Stomach (tissue), 4 donors: Measurements from ENCODE around the gene ACSBG1.

Experiments used
- POLR2A ChIP-seq, 4 donors: fragments of 450-650 bp; IDR thresholded peaks; one replicate each; pipeline ENCODE4 v1.6.1; 2016; ENCODE audit warnings: antibody characterized with exemption in 4 of 4, control low read depth in 2 of 4, mild to moderate bottlenecking in 1 of 4, moderate library complexity in 1 of 4
- POLR2AphosphoS5 ChIP-seq, 3 donors: sonication (generic); formaldehyde crosslinking; IDR thresholded peaks; one replicate each; pipeline ENCODE4 v1.6.1; 2016; ENCODE audit warnings: antibody characterized with exemption in 3 of 3
- TF ChIP-seq, protein P1 (sequence below), 7 experiments: fragments of 450-650 bp in 4 of 7; fragments of 200-600 bp in 3 of 7; sonication (generic) in 3 of 7; IDR thresholded peaks; one replicate each; pipeline ENCODE4 v1.5.1; 2016 to 2019; ENCODE audit warnings: antibody characterized with exemption in 7 of 7, control low read depth in 2 of 7, mild to moderate bottlenecking in 1 of 7

- TF ChIP-seq, protein P1, sequence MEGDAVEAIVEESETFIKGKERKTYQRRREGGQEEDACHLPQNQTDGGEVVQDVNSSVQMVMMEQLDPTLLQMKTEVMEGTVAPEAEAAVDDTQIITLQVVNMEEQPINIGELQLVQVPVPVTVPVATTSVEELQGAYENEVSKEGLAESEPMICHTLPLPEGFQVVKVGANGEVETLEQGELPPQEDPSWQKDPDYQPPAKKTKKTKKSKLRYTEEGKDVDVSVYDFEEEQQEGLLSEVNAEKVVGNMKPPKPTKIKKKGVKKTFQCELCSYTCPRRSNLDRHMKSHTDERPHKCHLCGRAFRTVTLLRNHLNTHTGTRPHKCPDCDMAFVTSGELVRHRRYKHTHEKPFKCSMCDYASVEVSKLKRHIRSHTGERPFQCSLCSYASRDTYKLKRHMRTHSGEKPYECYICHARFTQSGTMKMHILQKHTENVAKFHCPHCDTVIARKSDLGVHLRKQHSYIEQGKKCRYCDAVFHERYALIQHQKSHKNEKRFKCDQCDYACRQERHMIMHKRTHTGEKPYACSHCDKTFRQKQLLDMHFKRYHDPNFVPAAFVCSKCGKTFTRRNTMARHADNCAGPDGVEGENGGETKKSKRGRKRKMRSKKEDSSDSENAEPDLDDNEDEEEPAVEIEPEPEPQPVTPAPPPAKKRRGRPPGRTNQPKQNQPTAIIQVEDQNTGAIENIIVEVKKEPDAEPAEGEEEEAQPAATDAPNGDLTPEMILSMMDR (IDR thresholded peaks at IDR 0.05) = no peak
- no peak for TF ChIP-seq POLR2A (IDR thresholded peaks at IDR 0.05)
- no peak for TF ChIP-seq POLR2AphosphoS5 (IDR thresholded peaks at IDR 0.05)
Observed at GRCh38 chr15:78233496-78233895, 869 bp downstream of the ACSBG1 start.
